CD4-positive, alpha-beta T cell (primary cell): Measurements from ENCODE around the gene COL13A1. TPM values are rescaled to one million over a fixed set of nuclear protein-coding genes. Genes with fewer than 3 reads are reported as not detected.

ENCODE experiments used
- ATAC-seq: fragments of 200-7000 bp; cut with Tn5 transposase; one replicate; pipeline ENCODE4 v1.10.0; 2022; ENCODE audit warnings: mild to moderate bottlenecking; ENCODE audit not compliant: poor library complexity
- CTCF ChIA-PET: fragments of 350-600 bp; sonication (Branson Sonifier 250); formaldehyde crosslinking; loops from one replicate; lab custom pipeline; 2021; ENCODE audit warnings: antibody characterized with exemption, inconsistent platforms; lab: Charles Lee
- POLR2A ChIA-PET: fragments of 350-600 bp; sonication (Branson Sonifier 250); formaldehyde crosslinking; loops from one replicate; lab custom pipeline; 2021; ENCODE audit warnings: antibody characterized with exemption, inconsistent platforms; lab: Charles Lee
- DNase-seq, 14 experiments: peaks; one replicate each; pipeline ENCODE4 v3.0.0-alpha.2; 2013 to 2020; ENCODE audit warnings: mixed read lengths in 2 of 14
- H3K27ac ChIP-seq, 2 donors: one replicate each; pipeline versions ENCODE4 v1.5.1 to v1.7.0; 2013; ENCODE audit warnings: low read length in 2 of 2, low read depth in 1 of 2, mild to moderate bottlenecking in 1 of 2
- H3K27me3 ChIP-seq, 2 experiments: 1 replicate in 1 of 2; 2 replicates in 1 of 2; pipeline versions ENCODE4 v1.6.1 to v1.7.0; 2013; ENCODE audit warnings: low read length in 2 of 2, control low read depth in 1 of 2, mild to moderate bottlenecking in 1 of 2, moderate library complexity in 1 of 2; ENCODE audit not compliant: insufficient read depth in 2 of 2, control insufficient read depth in 1 of 2
- H3K36me3 ChIP-seq: one replicate; pipeline ENCODE4 v1.6.1; 2013; ENCODE audit warnings: low read length, control low read depth; ENCODE audit not compliant: insufficient read depth
- H3K4me1 ChIP-seq: one replicate; pipeline ENCODE4 v1.6.1; 2013; ENCODE audit warnings: low read length, control low read depth; ENCODE audit not compliant: insufficient read depth
- H3K4me3 ChIP-seq: one replicate; pipeline ENCODE4 v1.5.1; 2013; ENCODE audit warnings: mild to moderate bottlenecking, low read length, moderate library complexity
- H3K9me3 ChIP-seq, 2 experiments: 1 replicate in 1 of 2; 2 replicates in 1 of 2; pipeline versions ENCODE4 v1.6.1 to v1.7.0; 2013; ENCODE audit warnings: low read length in 2 of 2, mild to moderate bottlenecking in 2 of 2, control low read depth in 1 of 2, moderate library complexity in 1 of 2; ENCODE audit not compliant: control insufficient read depth in 1 of 2, insufficient read depth in 1 of 2
- H3K27ac Mint-ChIP-seq: one replicate; pipeline ENCODE4 v1.8.0; 2020; ENCODE audit warnings: mixed read lengths
- H3K27me3 Mint-ChIP-seq: one replicate; pipeline ENCODE4 v1.8.0; 2021; ENCODE audit warnings: mixed read lengths
- H3K36me3 Mint-ChIP-seq: one replicate; pipeline ENCODE4 v1.8.0; 2021; ENCODE audit warnings: low read depth, mixed read lengths
- H3K4me1 Mint-ChIP-seq: one replicate; pipeline ENCODE4 v1.8.0; 2021; ENCODE audit warnings: low read depth, mixed read lengths
- H3K4me3 Mint-ChIP-seq: one replicate; pipeline ENCODE4 v1.8.0; 2020; ENCODE audit warnings: mild to moderate bottlenecking, mixed read lengths
- H3K9me3 Mint-ChIP-seq: one replicate; pipeline ENCODE4 v1.8.0; 2020; ENCODE audit warnings: mixed read lengths
- intact Hi-C, 2 experiments: fragments of 100-400 bp; cut with DNase I in 1 of 2; cut with micrococcal nuclease in 1 of 2; formaldehyde crosslinking; loops; one replicate each; pipeline versions ENCODE4 v1.15.1 to v1.9.0; 2023 to 2025; cut with DNase I, micrococcal nuclease
- total RNA-seq, 174 experiments: library from RNA in 2 of 174; stranded (reverse) in 2 of 174; gene quantifications; one replicate each; pipeline ENCODE4 v1.2.3 and lab custom pipeline; 2021 to 2026
- TF ChIP-seq, protein P1 (sequence below): fragments of 200-600 bp; IDR thresholded peaks from one replicate; pipeline ENCODE4 v1.8.0; 2022; ENCODE audit warnings: antibody characterized with exemption, mild to moderate bottlenecking

The COL13A1 gene
- total RNA-seq, 2 experiments from 2014 or later: not detected

DNA sequence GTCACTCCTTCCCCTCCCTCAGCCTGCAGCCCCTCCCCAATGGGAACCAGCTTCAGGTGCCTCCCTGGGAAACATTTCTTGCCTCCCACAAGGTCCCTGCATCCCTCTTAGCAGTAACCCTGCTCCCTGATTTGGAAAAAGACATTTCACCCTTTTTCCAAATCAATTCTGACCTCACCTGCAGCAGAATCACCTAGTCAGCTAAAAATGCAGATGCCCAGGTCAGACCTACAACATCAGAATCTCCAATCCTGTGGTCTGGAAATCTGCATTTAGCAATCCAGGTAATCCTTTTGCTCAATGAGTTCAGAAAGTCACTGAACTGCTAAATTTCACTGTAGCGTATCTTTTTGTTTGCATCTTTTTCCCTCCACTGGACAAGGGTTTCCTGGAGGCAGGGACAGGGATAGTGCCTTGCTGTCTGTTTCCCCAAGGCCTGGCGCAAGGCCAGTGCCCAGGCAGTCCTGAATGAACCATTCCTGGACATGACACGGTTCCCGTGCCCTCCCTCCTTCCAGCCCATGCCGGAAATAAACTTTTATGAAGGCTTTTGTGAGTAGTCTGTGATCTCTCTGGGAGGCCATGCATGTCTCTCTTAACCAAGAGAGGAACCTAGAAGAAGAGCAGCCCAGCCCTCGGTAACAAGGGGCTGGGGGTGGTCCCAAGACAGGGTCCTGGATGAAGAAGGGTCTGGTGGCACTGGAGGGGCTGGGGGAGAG is 44.0 kb downstream of the COL13A1 start:
- Mint-ChIP-seq H3K4me3 (no peak overlapping the region), H3K36me3 (no peaks in the 10 kb centered on the region), H3K9me3 (no peaks in the 10 kb centered on the region), H3K4me1 (no peaks in the 10 kb centered on the region), H3K27me3 (peaks cover 34% of the 10 kb centered on the region), H3K27ac (no peak overlapping the region)
- ATAC-seq (no peak), DNase-seq (no peak)
- TF ChIP-seq, protein P1, sequence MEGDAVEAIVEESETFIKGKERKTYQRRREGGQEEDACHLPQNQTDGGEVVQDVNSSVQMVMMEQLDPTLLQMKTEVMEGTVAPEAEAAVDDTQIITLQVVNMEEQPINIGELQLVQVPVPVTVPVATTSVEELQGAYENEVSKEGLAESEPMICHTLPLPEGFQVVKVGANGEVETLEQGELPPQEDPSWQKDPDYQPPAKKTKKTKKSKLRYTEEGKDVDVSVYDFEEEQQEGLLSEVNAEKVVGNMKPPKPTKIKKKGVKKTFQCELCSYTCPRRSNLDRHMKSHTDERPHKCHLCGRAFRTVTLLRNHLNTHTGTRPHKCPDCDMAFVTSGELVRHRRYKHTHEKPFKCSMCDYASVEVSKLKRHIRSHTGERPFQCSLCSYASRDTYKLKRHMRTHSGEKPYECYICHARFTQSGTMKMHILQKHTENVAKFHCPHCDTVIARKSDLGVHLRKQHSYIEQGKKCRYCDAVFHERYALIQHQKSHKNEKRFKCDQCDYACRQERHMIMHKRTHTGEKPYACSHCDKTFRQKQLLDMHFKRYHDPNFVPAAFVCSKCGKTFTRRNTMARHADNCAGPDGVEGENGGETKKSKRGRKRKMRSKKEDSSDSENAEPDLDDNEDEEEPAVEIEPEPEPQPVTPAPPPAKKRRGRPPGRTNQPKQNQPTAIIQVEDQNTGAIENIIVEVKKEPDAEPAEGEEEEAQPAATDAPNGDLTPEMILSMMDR: no peak
- Histone ChIP-seq H3K36me3 (no peaks in the 10 kb centered on the region), H3K4me1 (no peaks in the 10 kb centered on the region), H3K9me3 (no peaks in the 10 kb centered on the region), H3K27me3 (peaks cover 0 to 7% of the 10 kb centered on the region in 2 experiments), H3K4me3 (no peak overlapping the region), H3K27ac (no peak overlapping the region)
- POLR2A ChIA-PET: no interaction called here
- intact Hi-C loops: no loop called here
- CTCF ChIA-PET: no interaction called here

DNA sequence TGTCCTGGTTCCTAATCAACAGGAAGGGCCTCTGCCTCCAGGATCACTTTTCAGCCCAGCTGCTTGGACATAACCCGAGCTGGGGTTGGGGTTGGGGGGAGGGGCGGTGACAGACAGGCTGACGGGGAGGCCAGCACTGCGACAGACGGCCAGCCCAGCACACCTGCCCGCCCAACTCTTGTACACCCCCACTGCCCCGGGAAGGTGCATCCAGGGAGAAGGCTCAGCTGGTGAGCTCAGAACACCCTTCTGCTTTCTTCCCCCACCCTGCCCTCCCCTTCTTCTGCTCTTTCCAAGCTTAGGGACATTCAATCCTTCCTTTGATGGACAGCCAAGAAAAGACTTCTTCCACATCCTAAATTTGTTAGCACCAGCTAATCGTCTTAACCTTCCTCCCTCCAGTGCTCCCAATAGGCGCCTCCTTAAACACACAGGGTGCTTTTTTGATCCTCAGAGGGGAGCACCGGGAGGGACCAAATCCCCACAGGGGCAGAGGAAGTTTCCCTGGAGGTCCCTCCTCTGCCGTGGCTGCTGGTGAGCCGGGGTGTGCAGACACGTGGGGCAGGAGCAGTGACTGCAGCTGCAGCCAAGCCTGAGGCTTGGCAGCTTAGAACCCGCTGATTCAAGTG is 44.7 kb downstream of the COL13A1 start:
- no peak overlapping the region for H3K4me3 Mint-ChIP-seq
- Histone ChIP-seq H3K27me3 (peaks cover 0 to 7% of the 10 kb centered on the region in 2 experiments), H3K4me3 (no peak overlapping the region), H3K9me3 (no peaks in the 10 kb centered on the region), H3K36me3 (no peaks in the 10 kb centered on the region), H3K27ac (no peak overlapping the region), H3K4me1 (no peaks in the 10 kb centered on the region)
- ChIA-PET POLR2A (no interaction called here), CTCF (no interaction called here)
- no peak overlapping the region for H3K27ac Mint-ChIP-seq
- intact Hi-C loops: no loop called here
- DNase-seq: no peak
- H3K27me3 Mint-ChIP-seq: peaks cover 34% of the 10 kb centered on the region
- TF ChIP-seq, protein P1: no peak
- H3K9me3 Mint-ChIP-seq: no peaks in the 10 kb centered on the region
- H3K4me1 Mint-ChIP-seq: no peaks in the 10 kb centered on the region
- H3K36me3 Mint-ChIP-seq: no peaks in the 10 kb centered on the region
- no peak for ATAC-seq

- no peak for ATAC-seq
- TF ChIP-seq, protein P1: no peak
- no peak overlapping the region for H3K4me3 Mint-ChIP-seq
Observed at GRCh38 chr10:69847458-69847857, 45.8 kb downstream of the COL13A1 start.

More at GRCh38 chr10:69847458-69847857, 45.8 kb downstream of the COL13A1 start:
- intact Hi-C loops: no loop called here
- Mint-ChIP-seq H3K27ac (no peak overlapping the region), H3K9me3 (no peaks in the 10 kb centered on the region), H3K4me1 (no peaks in the 10 kb centered on the region), H3K36me3 (no peaks in the 10 kb centered on the region), H3K27me3 (peaks cover 34% of the 10 kb centered on the region)
- peaks cover 0 to 7% of the 10 kb centered on the region in 2 experiments for H3K27me3 ChIP-seq
- H3K4me1 ChIP-seq: no peaks in the 10 kb centered on the region
- H3K9me3 ChIP-seq: no peaks in the 10 kb centered on the region
- no peaks in the 10 kb centered on the region for H3K36me3 ChIP-seq
- no peak overlapping the region for H3K27ac ChIP-seq
- ChIA-PET POLR2A (no interaction called here), CTCF (no interaction called here)
- no peak overlapping the region for H3K4me3 ChIP-seq
- DNase-seq: no peak
